ENCODE data around the gene SH3D19.
A peak's percentile ranks its signal among the peaks of the same experiment; 100 is the strongest.

DNA sequence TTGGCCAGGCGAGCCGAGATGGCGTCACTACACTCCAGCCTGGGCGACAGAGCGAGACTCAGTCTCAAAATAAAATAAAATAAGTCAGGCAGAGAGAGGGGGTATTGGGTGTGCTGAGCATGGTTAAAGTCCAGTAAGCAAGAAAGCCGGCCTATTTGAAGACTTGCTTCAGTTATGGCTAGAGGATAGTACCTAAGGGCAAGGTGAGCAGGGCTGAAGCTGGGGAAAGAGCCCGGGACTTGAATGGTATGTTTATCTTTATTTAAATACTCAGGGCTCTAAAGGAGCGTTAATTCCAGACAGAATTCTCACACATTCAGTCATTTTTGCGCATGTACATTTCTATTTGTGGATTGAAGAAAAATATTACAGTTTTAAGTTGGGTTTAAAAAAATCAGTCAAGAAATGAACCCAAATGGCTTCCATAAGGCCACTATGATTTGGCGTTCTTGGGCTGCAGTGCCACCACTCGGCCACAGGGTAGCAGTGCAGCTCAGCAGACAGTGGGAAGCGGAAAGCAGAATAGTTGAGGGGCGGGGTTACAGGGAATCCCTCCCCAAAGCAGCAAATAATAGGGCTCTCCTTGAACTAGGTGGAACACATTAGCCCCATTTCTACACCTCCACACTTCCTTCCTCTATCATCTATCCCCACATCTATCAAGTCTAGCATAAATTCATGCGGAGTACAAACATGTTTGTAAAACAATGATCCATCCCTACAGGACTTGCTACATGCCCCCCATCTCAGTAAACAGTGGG lies 37.2 kb upstream of the SH3D19 start:
- TF ChIP-seq, protein P1, sequence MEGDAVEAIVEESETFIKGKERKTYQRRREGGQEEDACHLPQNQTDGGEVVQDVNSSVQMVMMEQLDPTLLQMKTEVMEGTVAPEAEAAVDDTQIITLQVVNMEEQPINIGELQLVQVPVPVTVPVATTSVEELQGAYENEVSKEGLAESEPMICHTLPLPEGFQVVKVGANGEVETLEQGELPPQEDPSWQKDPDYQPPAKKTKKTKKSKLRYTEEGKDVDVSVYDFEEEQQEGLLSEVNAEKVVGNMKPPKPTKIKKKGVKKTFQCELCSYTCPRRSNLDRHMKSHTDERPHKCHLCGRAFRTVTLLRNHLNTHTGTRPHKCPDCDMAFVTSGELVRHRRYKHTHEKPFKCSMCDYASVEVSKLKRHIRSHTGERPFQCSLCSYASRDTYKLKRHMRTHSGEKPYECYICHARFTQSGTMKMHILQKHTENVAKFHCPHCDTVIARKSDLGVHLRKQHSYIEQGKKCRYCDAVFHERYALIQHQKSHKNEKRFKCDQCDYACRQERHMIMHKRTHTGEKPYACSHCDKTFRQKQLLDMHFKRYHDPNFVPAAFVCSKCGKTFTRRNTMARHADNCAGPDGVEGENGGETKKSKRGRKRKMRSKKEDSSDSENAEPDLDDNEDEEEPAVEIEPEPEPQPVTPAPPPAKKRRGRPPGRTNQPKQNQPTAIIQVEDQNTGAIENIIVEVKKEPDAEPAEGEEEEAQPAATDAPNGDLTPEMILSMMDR (IDR thresholded peaks at IDR 0.05; ENCODE audit: borderline replicate concordance, extremely low read depth, low read length, poor library complexity, severe bottlenecking): peak; percentile 99
- TF ChIP-seq EZH2 (IDR thresholded peaks at IDR 0.05; ENCODE audit: borderline replicate concordance, low read depth, low read length, severe bottlenecking): no peak
